UCSD-AML1 (cell line): ENCODE data around the gene GRAMD1B.

ENCODE experiments used
- DNase-seq: peaks from one replicate; lab custom pipeline; 2025; ENCODE audit not compliant: unreplicated experiment; lab: John Stamatoyannopoulos, UW

GRAMD1B gene

GRCh38 chr11:123630126-123630608 is 200.1 kb downstream of the GRAMD1B start:
- DNase-seq, result no peak

- no peak for DNase-seq
Observed at GRCh38 chr11:123640029-123640428, 210.0 kb downstream of the GRAMD1B start.

GRCh38 chr11:123640677-123641494 is 210.8 kb downstream of the GRAMD1B start:
- peak; percentile 56 for DNase-seq

GRCh38 chr11:123641495-123641840 is 211.4 kb downstream of the GRAMD1B start:
- DNase-seq, result no peak

- no peak for DNase-seq
Observed at GRCh38 chr11:123642435-123642834, 212.4 kb downstream of the GRAMD1B start.

GRCh38 chr11:123645286-123645975 is 215.4 kb downstream of the GRAMD1B start:
- no peak for DNase-seq

- no peak for DNase-seq
Observed at GRCh38 chr11:123650901-123651300, 220.8 kb downstream of the GRAMD1B start.

- DNase-seq, result no peak
Observed at GRCh38 chr11:123652599-123652998, 222.5 kb downstream of the GRAMD1B start.

GRCh38 chr11:123653483-123653826 is 223.4 kb downstream of the GRAMD1B start:
- no peak for DNase-seq

GRCh38 chr11:123653827-123654565 is 223.9 kb downstream of the GRAMD1B start:
- peak; percentile 30 for DNase-seq

GRCh38 chr11:123654566-123655081 is 224.6 kb downstream of the GRAMD1B start, which contains the start of gene SCN3B:
SCN3B (minus strand) TSS chr11:123654624; CDS start chr11:123653801, 823 bp downstream.
- DNase-seq, result peak; percentile 60

GRCh38 chr11:123659311-123659710 is 229.2 kb downstream of the GRAMD1B start:
- DNase-seq, result no peak

GRCh38 chr11:123659965-123660364 is 229.9 kb downstream of the GRAMD1B start:
- peak; percentile 11 for DNase-seq

- DNase-seq, result no peak
Observed at GRCh38 chr11:123665306-123665705, 235.2 kb downstream of the GRAMD1B start.

- no peak for DNase-seq
Observed at GRCh38 chr11:123670081-123670480, 240.0 kb downstream of the GRAMD1B start.

GRCh38 chr11:123671534-123671933 is 241.5 kb downstream of the GRAMD1B start:
- no peak for DNase-seq

GRCh38 chr11:123672568-123672967 is 242.5 kb downstream of the GRAMD1B start:
- no peak for DNase-seq

- DNase-seq, result no peak
Observed at GRCh38 chr11:123674297-123674696, 244.2 kb downstream of the GRAMD1B start.
